AG04449 (cell line): ENCODE results near the gene SYS1.

ENCODE experiments used
- CTCF ChIA-PET: fragments of 350-600 bp; formaldehyde crosslinking; extraction: SDS; loops from one replicate; lab custom pipeline; 2021; ENCODE audit warnings: antibody characterized with exemption; lab: Yijun Ruan, JAX
- POLR2A ChIA-PET: fragments of 400-600, 350-600 bp; formaldehyde crosslinking; extraction: SDS; loops from one replicate; lab custom pipeline; 2020; ENCODE audit warnings: antibody characterized with exemption, inconsistent platforms; lab: Yijun Ruan, JAX
- DNase-seq: peaks from one replicate; pipeline ENCODE4 v3.0.0-alpha.2; 2010; ENCODE audit warnings: low read depth, low spot score
- H3K4me3 ChIP-seq: 2 replicates; pipeline ENCODE4 v1.5.1; 2011; ENCODE audit warnings: low read depth, mild to moderate bottlenecking, control low read depth, low read length
- TF ChIP-seq, protein P1 (sequence below): IDR thresholded peaks from one replicate; pipeline ENCODE4 v1.5.1; 2011; ENCODE audit warnings: mild to moderate bottlenecking, moderate library complexity, low read length, control low read depth, inconsistent platforms; ENCODE audit not compliant: insufficient read depth; ENCODE audit errors: missing control alignments

The SYS1 gene

DNA sequence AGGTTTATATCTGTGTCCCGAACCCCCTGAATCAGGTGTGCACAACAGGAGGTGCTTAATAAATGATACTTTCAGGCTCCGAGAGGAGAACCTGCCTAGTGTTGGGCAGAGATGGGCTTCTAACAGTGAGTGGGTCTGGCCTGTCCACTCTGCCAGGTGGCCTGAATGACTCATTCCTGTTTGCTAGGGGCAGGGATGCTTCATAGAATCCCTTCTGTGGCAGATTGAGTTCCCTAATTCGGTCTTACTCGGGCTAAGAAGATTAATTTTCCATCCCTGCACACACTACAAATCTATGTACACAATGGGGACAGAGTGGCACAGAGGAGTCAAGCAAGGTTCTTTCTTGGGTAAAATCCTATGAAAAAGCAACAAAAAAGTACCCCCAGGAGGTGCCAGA lies 34.5 kb upstream of the SYS1 start:
- DNase-seq = no peak
- POLR2A ChIA-PET = no interaction called here
- no peak overlapping the region for H3K4me3 ChIP-seq
- TF ChIP-seq, protein P1, sequence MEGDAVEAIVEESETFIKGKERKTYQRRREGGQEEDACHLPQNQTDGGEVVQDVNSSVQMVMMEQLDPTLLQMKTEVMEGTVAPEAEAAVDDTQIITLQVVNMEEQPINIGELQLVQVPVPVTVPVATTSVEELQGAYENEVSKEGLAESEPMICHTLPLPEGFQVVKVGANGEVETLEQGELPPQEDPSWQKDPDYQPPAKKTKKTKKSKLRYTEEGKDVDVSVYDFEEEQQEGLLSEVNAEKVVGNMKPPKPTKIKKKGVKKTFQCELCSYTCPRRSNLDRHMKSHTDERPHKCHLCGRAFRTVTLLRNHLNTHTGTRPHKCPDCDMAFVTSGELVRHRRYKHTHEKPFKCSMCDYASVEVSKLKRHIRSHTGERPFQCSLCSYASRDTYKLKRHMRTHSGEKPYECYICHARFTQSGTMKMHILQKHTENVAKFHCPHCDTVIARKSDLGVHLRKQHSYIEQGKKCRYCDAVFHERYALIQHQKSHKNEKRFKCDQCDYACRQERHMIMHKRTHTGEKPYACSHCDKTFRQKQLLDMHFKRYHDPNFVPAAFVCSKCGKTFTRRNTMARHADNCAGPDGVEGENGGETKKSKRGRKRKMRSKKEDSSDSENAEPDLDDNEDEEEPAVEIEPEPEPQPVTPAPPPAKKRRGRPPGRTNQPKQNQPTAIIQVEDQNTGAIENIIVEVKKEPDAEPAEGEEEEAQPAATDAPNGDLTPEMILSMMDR = no peak
- CTCF ChIA-PET = interaction anchor here (1.1 to 18.8 kb wide), 6 partner anchors 10 to 443 kb away, joined by 3 to 460 read pairs (median 12); partner anchors contain the start of gene SYS1

DNA sequence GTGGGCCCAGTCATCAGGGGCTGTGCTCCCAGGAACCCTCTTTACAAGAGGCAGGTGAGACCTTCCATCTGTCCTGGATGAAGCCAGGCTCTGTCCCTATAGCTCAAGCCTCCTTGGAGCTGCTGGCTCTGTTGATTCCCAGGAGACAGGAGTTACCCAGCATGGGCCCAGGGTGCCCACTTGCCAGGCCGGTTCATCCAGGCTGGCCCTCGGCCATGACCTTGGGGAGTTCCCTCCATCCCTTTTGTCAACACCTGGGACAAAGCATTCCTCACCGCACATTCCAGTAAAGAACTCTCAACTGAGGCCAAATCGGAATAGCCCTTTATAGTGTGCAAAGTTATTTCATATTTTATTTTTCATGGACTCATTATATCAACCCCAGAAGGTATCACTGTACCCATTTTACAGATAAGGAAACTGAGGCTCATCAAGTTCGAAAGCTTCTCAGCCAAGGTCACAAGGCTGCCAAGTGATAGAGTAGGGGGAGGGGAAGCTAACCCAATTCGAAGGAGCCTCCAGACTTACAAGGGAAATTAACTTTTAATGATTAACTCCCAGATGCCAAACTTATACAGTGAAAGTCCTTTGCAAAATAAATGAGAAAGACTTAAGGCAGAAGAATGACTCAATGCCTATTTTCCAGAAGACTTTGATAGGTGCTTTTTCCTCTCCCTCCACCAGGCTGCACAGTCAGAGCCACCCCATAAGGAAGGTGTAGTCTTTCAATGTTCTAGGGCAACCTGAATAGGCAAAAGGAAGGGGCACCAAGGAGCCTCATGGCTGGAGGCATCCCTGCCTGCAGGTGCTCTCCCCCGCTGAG lies 33.2 kb upstream of the SYS1 start:
- H3K4me3 ChIP-seq = no peak overlapping the region
- ChIA-PET CTCF (interaction anchor here (1.1 to 18.8 kb wide), 3 partner anchors 11 to 104 kb away, joined by 3 to 460 read pairs (median 15); no protein-coding TSS in a partner anchor), POLR2A (no interaction called here)
- TF ChIP-seq, protein P1 = no peak
- no peak for DNase-seq

DNA sequence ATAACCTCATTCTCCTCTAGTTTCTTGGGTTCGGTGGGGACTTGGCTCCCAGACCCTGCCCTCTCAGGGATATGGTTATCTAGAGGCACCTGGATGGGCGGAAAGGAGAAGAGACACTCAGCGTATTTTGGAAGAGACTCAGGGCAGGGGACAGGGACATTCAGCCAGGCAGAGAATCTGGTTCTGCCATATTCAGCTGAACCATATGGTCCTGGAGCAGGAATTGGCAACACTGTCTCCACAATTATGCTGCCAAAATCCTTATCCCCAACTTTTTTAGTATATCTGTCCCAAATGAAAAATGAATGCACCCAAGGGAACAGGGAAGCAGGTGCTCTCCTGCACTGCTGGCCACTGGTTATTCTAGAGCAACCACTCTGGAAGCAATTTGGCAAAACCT lies 32.5 kb upstream of the SYS1 start:
- ChIA-PET CTCF (interaction anchor here (1.0 to 2.9 kb wide), 3 partner anchors 10 to 33 kb away, joined by 3 to 15 read pairs (median 3); partner anchors contain the start of gene SYS1), POLR2A (no interaction called here)
- H3K4me3 ChIP-seq = no peak overlapping the region
- no peak for DNase-seq
- TF ChIP-seq, protein P1 = no peak

DNA sequence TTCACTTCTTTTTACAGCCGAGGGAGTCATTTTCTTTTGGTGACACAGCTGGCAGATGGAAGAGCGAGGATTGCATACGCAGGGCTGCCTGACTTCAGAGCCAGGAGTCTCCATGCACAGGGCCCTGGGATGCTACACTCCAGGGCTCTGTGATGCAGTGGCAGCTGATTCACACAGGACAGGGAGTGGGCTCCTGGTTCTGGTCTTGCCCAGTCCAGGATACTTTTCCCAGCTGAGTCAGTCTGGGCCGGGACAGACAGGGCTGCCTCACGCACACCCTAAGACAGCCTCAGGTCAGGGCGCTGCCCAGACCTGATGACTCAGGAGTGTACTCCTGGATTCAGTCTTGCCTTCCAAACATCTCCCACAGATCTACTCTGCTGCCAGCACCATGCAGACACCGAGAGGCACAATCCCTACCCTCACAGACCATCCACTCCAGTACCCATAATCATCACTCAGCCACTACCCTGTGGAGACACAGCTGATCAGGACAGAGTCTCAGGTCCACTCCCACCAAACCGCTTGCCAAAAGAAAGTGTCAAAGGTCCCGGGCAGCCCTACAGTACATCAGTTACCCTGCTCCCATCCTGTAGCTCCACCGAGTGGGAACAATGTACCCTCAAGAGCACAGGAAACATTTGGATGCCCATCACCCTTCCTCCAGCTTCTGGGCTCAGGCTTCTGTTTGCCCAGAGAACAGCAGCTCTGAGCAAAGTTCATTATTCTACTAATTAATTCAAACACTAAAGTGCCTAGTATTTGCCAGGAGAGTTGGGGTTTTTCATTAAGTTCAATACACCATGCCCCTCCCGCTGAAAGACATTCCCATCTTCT lies 26.2 kb upstream of the SYS1 start:
- TF ChIP-seq, protein P1 = no peak
- ChIA-PET POLR2A (interaction anchor here (0.6 to 3.8 kb wide), 12 partner anchors 11 to 553 kb away, joined by 3 to 91 read pairs (median 4); partner anchors contain the start of genes DNTTIP1, SDC4, SYS1 and WFDC3), CTCF (interaction anchor here (1.0 to 7.5 kb wide), 13 partner anchors 10 to 434 kb away, joined by 3 to 74 read pairs (median 7); partner anchors contain the start of genes PIGT and SYS1)
- no peak overlapping the region for H3K4me3 ChIP-seq
- peak; percentile 77 for DNase-seq

DNA sequence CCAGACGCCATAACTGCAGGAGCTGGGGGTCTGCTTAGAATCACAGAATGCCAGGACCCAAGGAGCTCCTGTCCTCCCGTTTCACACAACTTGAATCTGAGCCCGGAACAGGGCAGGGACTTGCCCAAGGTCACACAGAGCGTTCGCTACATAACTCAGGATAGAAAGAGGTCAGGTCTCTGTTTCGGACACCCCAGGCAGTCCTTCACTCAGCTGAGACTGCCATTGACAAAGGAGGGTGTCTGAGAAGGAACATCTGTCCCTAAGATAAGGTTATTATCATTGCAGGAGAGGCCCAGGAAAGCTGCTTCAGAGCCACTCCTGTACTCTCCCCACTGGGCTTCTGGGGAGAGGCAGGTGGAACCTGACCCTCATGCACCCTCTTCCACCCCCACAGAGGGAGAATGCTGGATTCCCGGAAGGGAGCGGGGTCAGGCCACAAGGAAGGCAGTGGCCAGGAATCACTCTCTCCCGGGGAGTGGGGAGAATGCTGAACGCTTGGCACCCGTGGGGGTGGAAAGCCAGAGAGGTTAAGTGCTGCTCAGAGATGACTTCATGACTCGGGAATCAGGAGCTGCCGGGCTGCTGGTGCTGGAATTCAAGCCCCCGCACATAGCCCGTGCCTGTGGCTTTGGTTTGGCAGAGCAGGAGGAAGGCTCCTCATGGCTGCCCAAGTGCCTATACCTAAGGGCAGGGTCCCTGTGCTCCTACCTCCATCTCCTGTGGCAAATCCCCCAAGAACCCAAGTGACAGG lies 25.4 kb upstream of the SYS1 start:
- no peak overlapping the region; the same call in 1 of the 2 replicates for H3K4me3 ChIP-seq
- CTCF ChIA-PET = interaction anchor here (1.0 to 7.5 kb wide), 14 partner anchors 9 to 433 kb away, joined by 3 to 74 read pairs (median 4); partner anchors contain the start of genes PIGT and SYS1
- DNase-seq = peak; percentile 87
- POLR2A ChIA-PET = interaction anchor here (0.5 to 3.8 kb wide), 11 partner anchors 10 to 552 kb away, joined by 3 to 91 read pairs (median 3); partner anchors contain the start of genes SDC4 and SYS1
- TF ChIP-seq, protein P1 = no peak
